Activated B cell treated with CpG ODN at 0.5 μM for 24 hours (primary cell): ENCODE measurements around the gene PCNX3. TPM values are rescaled to one million over a fixed set of nuclear protein-coding genes. Genes with fewer than 3 reads are reported as not detected.

Experiments
- ATAC-seq: fragments of 200-7000 bp; cut with Tn5 transposase; one replicate; pipeline ENCODE4 v1.10.0; 2021; ENCODE audit warnings: low read depth, mild to moderate bottlenecking, moderate library complexity
- CTCF ChIA-PET: fragments of 350-600 bp; sonication (Branson Sonifier 250); formaldehyde crosslinking; loops from one replicate; lab custom pipeline; 2021; ENCODE audit warnings: antibody characterized with exemption; lab: Charles Lee
- POLR2A ChIA-PET: fragments of 350-600 bp; sonication (Branson Sonifier 250); formaldehyde crosslinking; loops from one replicate; lab custom pipeline; 2021; ENCODE audit warnings: antibody characterized with exemption; lab: Charles Lee
- DNase-seq: peaks from one replicate; pipeline ENCODE4 v3.0.0; 2022
- H3K27ac Mint-ChIP-seq: one replicate; pipeline ENCODE4 v1.8.0; 2020; ENCODE audit warnings: mixed read lengths
- H3K27me3 Mint-ChIP-seq: one replicate; pipeline ENCODE4 v1.8.0; 2021; ENCODE audit warnings: mixed read lengths
- H3K36me3 Mint-ChIP-seq: one replicate; pipeline ENCODE4 v1.8.0; 2021; ENCODE audit warnings: low read depth, mixed read lengths
- H3K4me1 Mint-ChIP-seq: one replicate; pipeline ENCODE4 v1.8.0; 2021; ENCODE audit warnings: mixed read lengths
- H3K4me3 Mint-ChIP-seq: one replicate; pipeline ENCODE4 v1.8.0; 2020; ENCODE audit warnings: mild to moderate bottlenecking, mixed read lengths
- H3K9me3 Mint-ChIP-seq: one replicate; pipeline ENCODE4 v1.8.0; 2020; ENCODE audit warnings: mixed read lengths
- CTCF ChIP-seq: fragments of 200-600 bp; IDR thresholded peaks from one replicate; pipeline ENCODE4 v1.8.0; 2022; ENCODE audit warnings: antibody characterized with exemption, mild to moderate bottlenecking
- intact Hi-C: fragments of 100-400 bp; cut with micrococcal nuclease; formaldehyde crosslinking; loops from one replicate; pipeline ENCODE4 v1.15.1; 2024
- total RNA-seq: library from RNA; stranded (reverse); gene quantifications from 2 replicates; pipeline ENCODE4 v1.2.3, GENCODE V29; 2022

Gene PCNX3
- total RNA-seq, 1 donor from 2014 or later = 51.4 TPM

GRCh38 chr11:65589444-65590239, 25.9 kb upstream of the PCNX3 start:
- H3K9me3 Mint-ChIP-seq = no peaks in the 10 kb centered on the region
- intact Hi-C loops = loop anchor here (5.0 kb wide), 1 partner anchor 207 kb away; the partner anchor contains the start of gene SLC25A45
- H3K36me3 Mint-ChIP-seq = peaks cover 27% of the 10 kb centered on the region
- no peaks in the 10 kb centered on the region for H3K27me3 Mint-ChIP-seq
- no peak for TF ChIP-seq CTCF
- CTCF ChIA-PET = interaction anchor here (0.8 to 5.9 kb wide), 7 partner anchors 13 to 54 kb away, joined by 3 to 67 read pairs (median 13); partner anchors contain the start of genes EHBP1L1, FAM89B and ZNRD2
- POLR2A ChIA-PET = interaction anchor here (0.6 to 11.1 kb wide), 15 partner anchors 13 to 389 kb away, joined by 3 to 239 read pairs (median 6); partner anchors contain the start of genes DPF2, EHBP1L1, FAM89B and MALAT1
- no peak overlapping the region for H3K4me3 Mint-ChIP-seq
- peaks cover 43% of the 10 kb centered on the region for H3K4me1 Mint-ChIP-seq
- peak overlapping the region; percentile 96 for H3K27ac Mint-ChIP-seq
- DNase-seq = no peak
- peak; percentile 41 for ATAC-seq

- Mint-ChIP-seq H3K27me3 (no peaks in the 10 kb centered on the region), H3K27ac (peak overlapping the region; percentile 47), H3K4me1 (peaks cover 47% of the 10 kb centered on the region), H3K36me3 (peaks cover 27% of the 10 kb centered on the region), H3K4me3 (no peak overlapping the region), H3K9me3 (no peaks in the 10 kb centered on the region)
- DNase-seq (no peak), ATAC-seq (no peak)
- no peak for TF ChIP-seq CTCF
- intact Hi-C loops = no loop called here
- POLR2A ChIA-PET = interaction anchor here (0.8 to 11.1 kb wide), 12 partner anchors 14 to 257 kb away, joined by 3 to 239 read pairs (median 6); partner anchors contain the start of genes DPF2, EHBP1L1, FAM89B and MALAT1
- CTCF ChIA-PET = interaction anchor here (0.8 to 5.9 kb wide), 6 partner anchors 14 to 49 kb away, joined by 3 to 67 read pairs (median 29); partner anchors contain the start of genes EHBP1L1, FAM89B and ZNRD2
Observed at GRCh38 chr11:65590240-65590738, 25.3 kb upstream of the PCNX3 start.

GRCh38 chr11:65591939-65592857, 23.4 kb upstream of the PCNX3 start:
- no peak for ATAC-seq
- DNase-seq = no peak
- Mint-ChIP-seq H3K9me3 (no peaks in the 10 kb centered on the region), H3K4me1 (peaks cover 39% of the 10 kb centered on the region), H3K27ac (no peak overlapping the region), H3K36me3 (peaks cover 22% of the 10 kb centered on the region), H3K27me3 (no peaks in the 10 kb centered on the region), H3K4me3 (no peak overlapping the region)
- no peak for TF ChIP-seq CTCF
- intact Hi-C loops = no loop called here
- ChIA-PET POLR2A (interaction anchor here (0.6 to 11.1 kb wide), 6 partner anchors 15 to 85 kb away, joined by 4 to 239 read pairs (median 35); partner anchors contain the start of genes EHBP1L1, FAM89B and ZNRD2), CTCF (interaction anchor here (1.2 to 4.9 kb wide), 5 partner anchors 16 to 51 kb away, joined by 3 to 67 read pairs (median 34); partner anchors contain the start of genes EHBP1L1, FAM89B and ZNRD2)

DNA sequence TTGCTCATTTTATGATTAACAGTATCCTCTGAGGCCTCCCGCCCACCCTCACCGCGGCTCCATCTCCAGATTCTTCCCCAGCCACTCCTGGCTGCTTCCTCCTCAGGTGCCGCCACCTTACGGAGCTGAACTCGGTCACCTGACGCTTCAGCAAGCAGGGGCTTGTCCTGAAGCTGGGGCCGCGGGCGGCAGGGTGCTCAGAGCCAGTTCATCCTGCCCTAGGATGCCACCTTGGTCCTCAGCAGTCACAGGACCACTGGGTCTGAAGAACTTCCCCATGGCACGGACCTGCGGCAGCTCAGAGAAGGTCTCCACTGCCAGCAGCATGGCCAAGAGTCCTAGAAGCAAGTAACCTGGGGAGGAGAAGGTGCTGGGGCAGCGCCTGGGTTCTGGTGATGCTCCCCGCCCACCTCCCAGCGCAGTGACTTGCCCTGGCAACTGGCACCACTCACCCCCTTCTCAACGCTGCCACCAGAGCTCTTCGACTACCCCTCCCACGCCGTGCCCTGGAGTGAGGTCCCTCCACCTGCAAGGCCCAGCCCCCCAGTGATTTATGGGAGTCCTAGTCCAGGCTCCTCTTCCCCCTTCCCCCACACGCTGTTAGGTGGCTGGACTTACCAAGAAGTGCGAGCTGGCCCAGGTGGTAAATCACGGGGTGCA, 22.6 kb upstream of the PCNX3 start:
- no peaks in the 10 kb centered on the region for H3K9me3 Mint-ChIP-seq
- intact Hi-C loops = loop anchor here (1.0 kb wide), 1 partner anchor 53 kb away; no protein-coding TSS in a partner anchor
- H3K4me3 Mint-ChIP-seq = no peak overlapping the region
- POLR2A ChIA-PET = interaction anchor here (0.6 to 11.1 kb wide), 8 partner anchors 10 to 1428 kb away, joined by 3 to 239 read pairs (median 7); partner anchors contain the start of genes EHBP1L1, FAM89B, PCNX3 and SCYL1
- H3K27ac Mint-ChIP-seq = no peak overlapping the region
- peaks cover 31% of the 10 kb centered on the region for H3K4me1 Mint-ChIP-seq
- no peaks in the 10 kb centered on the region for H3K27me3 Mint-ChIP-seq
- peaks cover 27% of the 10 kb centered on the region for H3K36me3 Mint-ChIP-seq
- no peak for TF ChIP-seq CTCF
- ATAC-seq (no peak), DNase-seq (no peak)
- CTCF ChIA-PET = interaction anchor here (0.9 to 4.1 kb wide), 16 partner anchors 11 to 243 kb away, joined by 3 to 48 read pairs (median 4); partner anchors contain the start of genes EHBP1L1, FAM89B, SIPA1 and ZNRD2
